ENCODE data around the gene POLR3E. TPM values are rescaled to one million over a fixed set of nuclear protein-coding genes. Genes with fewer than 3 reads are reported as not detected.

The POLR3E gene
- total RNA-seq, 2 experiments from 2014 or later: 66.9 to 67.9 TPM

- Mint-ChIP-seq H3K36me3 (ENCODE audit: low read depth) (peaks cover 57% of the 10 kb centered on the region), H3K4me1 (ENCODE audit: low read depth) (peaks cover under 1% of the 10 kb centered on the region), H3K4me3 (no peak overlapping the region), H3K9me3 (no peaks in the 10 kb centered on the region), H3K27me3 (no peaks in the 10 kb centered on the region), H3K27ac (peak overlapping the region; percentile 42)
- intact Hi-C loops (cut with micrococcal nuclease): no loop called here
- POLR2A ChIA-PET: interaction anchor here (0.6 to 1.4 kb wide), 4 partner anchors 13 to 343 kb away, joined by 3 to 4 read pairs (median 3); no protein-coding TSS in a partner anchor
- CTCF ChIA-PET: interaction anchor here (0.9 to 1.5 kb wide), 5 partner anchors 8 to 49 kb away, joined by 3 to 6 read pairs (median 5); no protein-coding TSS in a partner anchor
- ATAC-seq (no peak), DNase-seq (no peak)
- TF ChIP-seq CTCF (IDR thresholded peaks at IDR 0.05): no peak
These were observed 32.0 kb downstream of the POLR3E start for GRCh38 chr16:22329199-22329695.

GRCh38 chr16:22330326-22330725, 33.1 kb downstream of the POLR3E start:
- no peak for DNase-seq
- CTCF ChIA-PET: interaction anchor here (1.0 to 1.5 kb wide), 4 partner anchors 9 to 30 kb away, joined by 3 to 5 read pairs (median 4); no protein-coding TSS in a partner anchor
- H3K27me3 Mint-ChIP-seq: no peaks in the 10 kb centered on the region
- H3K36me3 Mint-ChIP-seq (ENCODE audit: low read depth): peaks cover 63% of the 10 kb centered on the region
- no peak overlapping the region for H3K4me3 Mint-ChIP-seq
- H3K9me3 Mint-ChIP-seq: no peaks in the 10 kb centered on the region
- intact Hi-C loops (cut with micrococcal nuclease): no loop called here
- H3K4me1 Mint-ChIP-seq (ENCODE audit: low read depth): peaks cover 2% of the 10 kb centered on the region
- POLR2A ChIA-PET: interaction anchor here (0.9 to 1.4 kb wide), 4 partner anchors 14 to 45 kb away, joined by 3 to 4 read pairs (median 4); no protein-coding TSS in a partner anchor
- no peak for ATAC-seq
- no peak for TF ChIP-seq CTCF (IDR thresholded peaks at IDR 0.05)
- peak overlapping the region; percentile 40 for H3K27ac Mint-ChIP-seq

GRCh38 chr16:22333457-22333994, 36.3 kb downstream of the POLR3E start:
- Mint-ChIP-seq H3K27ac (peak overlapping the region; percentile 13), H3K4me3 (no peak overlapping the region)

GRCh38 chr16:22335668-22336246, 38.5 kb downstream of the POLR3E start:
- ChIA-PET CTCF (no interaction called here), POLR2A (no interaction called here)
- DNase-seq: no peak
- peaks cover 80% of the 10 kb centered on the region for H3K36me3 Mint-ChIP-seq (ENCODE audit: low read depth)
- H3K27me3 Mint-ChIP-seq: no peaks in the 10 kb centered on the region
- H3K9me3 Mint-ChIP-seq: peaks cover 25% of the 10 kb centered on the region
- H3K27ac Mint-ChIP-seq: no peak overlapping the region
- ATAC-seq: no peak
- intact Hi-C loops (cut with micrococcal nuclease): no loop called here
- no peak overlapping the region for H3K4me3 Mint-ChIP-seq
- no peak for TF ChIP-seq CTCF (IDR thresholded peaks at IDR 0.05)
- peaks cover 17% of the 10 kb centered on the region for H3K4me1 Mint-ChIP-seq (ENCODE audit: low read depth)

More at GRCh38 chr16:22333457-22333994, 36.3 kb downstream of the POLR3E start:
- CTCF ChIA-PET: no interaction called here
- intact Hi-C loops (cut with micrococcal nuclease): no loop called here
- H3K9me3 Mint-ChIP-seq: peaks cover 16% of the 10 kb centered on the region
- POLR2A ChIA-PET: no interaction called here
- no peaks in the 10 kb centered on the region for H3K27me3 Mint-ChIP-seq
- no peak for TF ChIP-seq CTCF (IDR thresholded peaks at IDR 0.05)
- H3K4me1 Mint-ChIP-seq (ENCODE audit: low read depth): peaks cover 16% of the 10 kb centered on the region
- peaks cover 82% of the 10 kb centered on the region for H3K36me3 Mint-ChIP-seq (ENCODE audit: low read depth)
- ATAC-seq (no peak), DNase-seq (no peak)

GRCh38 chr16:22336581-22336980, 39.4 kb downstream of the POLR3E start:
- peaks cover 83% of the 10 kb centered on the region for H3K36me3 Mint-ChIP-seq (ENCODE audit: low read depth)
- peaks cover 17% of the 10 kb centered on the region for H3K4me1 Mint-ChIP-seq (ENCODE audit: low read depth)
- no peak for ATAC-seq
- no peak overlapping the region for H3K4me3 Mint-ChIP-seq
- no peaks in the 10 kb centered on the region for H3K27me3 Mint-ChIP-seq
- no peak for TF ChIP-seq CTCF (IDR thresholded peaks at IDR 0.05)
- CTCF ChIA-PET: interaction anchor here (1.2 to 3.0 kb wide), 2 partner anchors 18 to 37 kb away, joined by 4 to 13 read pairs; no protein-coding TSS in a partner anchor
- POLR2A ChIA-PET: interaction anchor here (0.6 to 2.5 kb wide), 3 partner anchors 12 to 66 kb away, joined by 3 to 11 read pairs (median 4); no protein-coding TSS in a partner anchor
- intact Hi-C loops (cut with micrococcal nuclease): no loop called here
- peaks cover 25% of the 10 kb centered on the region for H3K9me3 Mint-ChIP-seq
- no peak for DNase-seq
- no peak overlapping the region for H3K27ac Mint-ChIP-seq
